ENCODE results near the gene INO80. TPM values are rescaled to one million over a fixed set of nuclear protein-coding genes. Genes with fewer than 3 reads are reported as not detected.
"Not testable (repeated sequence)": the region's sequence is repeated elsewhere in the genome, so short reads cannot be mapped to it uniquely, and the experiment has no call there.

INO80 gene
- total RNA-seq, 2 donors from 2014 or later: 14.8 to 17.5 TPM

- H3K4me1 Mint-ChIP-seq: no peaks in the 10 kb centered on the region
- peaks cover 9% of the 10 kb centered on the region for H3K27me3 Mint-ChIP-seq (ENCODE audit: insufficient read depth)
- no peak overlapping the region for H3K27ac Mint-ChIP-seq
- H3K36me3 Mint-ChIP-seq (ENCODE audit: low read depth): no peaks in the 10 kb centered on the region
- no peak overlapping the region for H3K27ac ChIP-seq (ENCODE audit: low read depth, low read length)
- no peaks in the 10 kb centered on the region for H3K9me3 Mint-ChIP-seq
- no peaks in the 10 kb centered on the region for H3K36me3 ChIP-seq (ENCODE audit: control insufficient read depth, insufficient read depth, low read length)
- no peaks in the 10 kb centered on the region for H3K27me3 ChIP-seq (ENCODE audit: control insufficient read depth, insufficient read depth, low read length, poor library complexity, severe bottlenecking)
- no peak overlapping the region for H3K4me3 Mint-ChIP-seq
- no peak for TF ChIP-seq CTCF (conservative IDR thresholded peaks at IDR 0.05)
- no peak overlapping the region for H3K9ac ChIP-seq (ENCODE audit: extremely low read depth, low read length, poor library complexity, severe bottlenecking)
- no peaks in the 10 kb centered on the region for H3K9me3 ChIP-seq (ENCODE audit: control insufficient read depth, low read length)
- no peaks in the 10 kb centered on the region for H3K4me1 ChIP-seq (ENCODE audit: control insufficient read depth, insufficient read depth, low read length)
- 90% methylated on average over 10 of the region's 10 CpGs for WGBS, 2 experiments (ENCODE audit: insufficient coverage in 1 of 2, insufficient read length in 1 of 2)
- DNase-seq: no peak
- H3K4me3 ChIP-seq (ENCODE audit: low read length): no peak overlapping the region
These were observed 17.4 kb upstream of the INO80 start for GRCh38 chr15:41133454-41133853.

- not testable (repeated sequence) for DNase-seq; H3K36me3 Mint-ChIP-seq (ENCODE audit: low read depth); H3K27me3 ChIP-seq (ENCODE audit: control insufficient read depth, insufficient read depth, low read length, poor library complexity, severe bottlenecking); H3K4me3 ChIP-seq (ENCODE audit: low read length); H3K9me3 ChIP-seq (ENCODE audit: control insufficient read depth, low read length); H3K36me3 ChIP-seq (ENCODE audit: control insufficient read depth, insufficient read depth, low read length); H3K9ac ChIP-seq (ENCODE audit: extremely low read depth, low read length, poor library complexity, severe bottlenecking); H3K4me1 ChIP-seq (ENCODE audit: control insufficient read depth, insufficient read depth, low read length); H3K9me3 Mint-ChIP-seq; H3K27me3 Mint-ChIP-seq (ENCODE audit: insufficient read depth); H3K27ac ChIP-seq (ENCODE audit: low read depth, low read length); H3K27ac Mint-ChIP-seq; H3K4me3 Mint-ChIP-seq; H3K4me1 Mint-ChIP-seq
- 89% methylated on average over 2 of the region's 2 CpGs; no CpG with 5 or more reads in 1 of the 2 experiments for WGBS, 2 experiments (ENCODE audit: insufficient coverage in 1 of 2, insufficient read length in 1 of 2)
These were observed 16.0 kb upstream of the INO80 start for GRCh38 chr15:41132094-41132493.

- H3K4me1 Mint-ChIP-seq: no peaks in the 10 kb centered on the region
- no peaks in the 10 kb centered on the region for H3K36me3 ChIP-seq (ENCODE audit: control insufficient read depth, insufficient read depth, low read length)
- H3K4me3 ChIP-seq (ENCODE audit: low read length): no peak overlapping the region
- H3K9me3 Mint-ChIP-seq: no peaks in the 10 kb centered on the region
- H3K4me1 ChIP-seq (ENCODE audit: control insufficient read depth, insufficient read depth, low read length): no peaks in the 10 kb centered on the region
- WGBS, 2 experiments (ENCODE audit: insufficient coverage in 1 of 2, insufficient read length in 1 of 2): 90 to 97% methylated on average over 6 of the region's 6 CpGs
- no peaks in the 10 kb centered on the region for H3K36me3 Mint-ChIP-seq (ENCODE audit: low read depth)
- H3K27ac ChIP-seq (ENCODE audit: low read depth, low read length): no peak overlapping the region
- no peak overlapping the region for H3K4me3 Mint-ChIP-seq
- no peaks in the 10 kb centered on the region for H3K9me3 ChIP-seq (ENCODE audit: control insufficient read depth, low read length)
- H3K9ac ChIP-seq (ENCODE audit: extremely low read depth, low read length, poor library complexity, severe bottlenecking): no peak overlapping the region
- no peak for TF ChIP-seq CTCF (conservative IDR thresholded peaks at IDR 0.05)
- no peak for DNase-seq
- no peaks in the 10 kb centered on the region for H3K27me3 ChIP-seq (ENCODE audit: control insufficient read depth, insufficient read depth, low read length, poor library complexity, severe bottlenecking)
- no peak overlapping the region for H3K27ac Mint-ChIP-seq
- peaks cover 12% of the 10 kb centered on the region for H3K27me3 Mint-ChIP-seq (ENCODE audit: insufficient read depth)
These were observed 12.3 kb upstream of the INO80 start for GRCh38 chr15:41128174-41128902.
